Stimulated activated CD8-positive, alpha-beta memory T cell treated with anti-CD3 and anti-CD28 coated beads, Interleukin-4, amount 100 ng/mL, for 4 hours (primary cell): ENCODE results near the gene RGR.
"Not testable (repeated sequence)": the region's sequence is repeated elsewhere in the genome, so short reads cannot be mapped to it uniquely, and the experiment has no call there.

Experiments used
- DNase-seq, 2 donors: peaks; one replicate each; pipeline ENCODE4 v3.0.0-alpha.2; 2020; ENCODE audit warnings: low read depth in 2 of 2, low spot score in 1 of 2

RGR gene

DNA sequence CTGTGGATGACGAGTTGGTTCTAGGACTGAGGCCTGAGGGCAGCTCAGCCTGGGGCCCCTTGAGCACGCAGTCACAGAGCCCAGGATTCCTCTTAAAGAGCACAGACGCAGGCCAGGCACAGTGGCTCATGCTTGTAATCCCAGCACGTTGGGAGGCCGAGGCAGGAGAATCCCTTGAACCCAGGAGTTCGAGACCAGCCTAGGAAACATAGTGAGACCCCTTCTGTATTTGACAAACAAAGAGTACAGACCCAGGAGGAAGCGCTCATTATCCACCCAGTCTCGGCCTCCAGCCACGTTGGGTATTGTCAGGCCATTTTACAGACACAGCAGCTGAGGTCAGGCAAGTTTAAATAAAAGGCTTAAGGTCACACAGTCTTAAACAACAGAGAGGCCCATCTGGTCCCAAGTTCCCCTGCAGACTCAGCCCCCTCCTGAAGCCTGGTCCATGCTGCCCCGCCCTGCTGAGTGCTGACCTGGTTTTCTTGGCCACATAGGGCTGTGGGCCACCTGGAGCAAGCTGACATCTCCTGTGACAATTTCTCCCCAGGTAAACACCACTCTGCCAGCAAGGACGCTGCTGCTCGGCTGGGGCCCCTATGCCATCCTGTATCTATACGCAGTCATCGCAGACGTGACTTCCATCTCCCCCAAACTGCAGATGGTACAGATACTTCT is 12.6 kb downstream of the RGR start:
- no peak for DNase-seq

DNA sequence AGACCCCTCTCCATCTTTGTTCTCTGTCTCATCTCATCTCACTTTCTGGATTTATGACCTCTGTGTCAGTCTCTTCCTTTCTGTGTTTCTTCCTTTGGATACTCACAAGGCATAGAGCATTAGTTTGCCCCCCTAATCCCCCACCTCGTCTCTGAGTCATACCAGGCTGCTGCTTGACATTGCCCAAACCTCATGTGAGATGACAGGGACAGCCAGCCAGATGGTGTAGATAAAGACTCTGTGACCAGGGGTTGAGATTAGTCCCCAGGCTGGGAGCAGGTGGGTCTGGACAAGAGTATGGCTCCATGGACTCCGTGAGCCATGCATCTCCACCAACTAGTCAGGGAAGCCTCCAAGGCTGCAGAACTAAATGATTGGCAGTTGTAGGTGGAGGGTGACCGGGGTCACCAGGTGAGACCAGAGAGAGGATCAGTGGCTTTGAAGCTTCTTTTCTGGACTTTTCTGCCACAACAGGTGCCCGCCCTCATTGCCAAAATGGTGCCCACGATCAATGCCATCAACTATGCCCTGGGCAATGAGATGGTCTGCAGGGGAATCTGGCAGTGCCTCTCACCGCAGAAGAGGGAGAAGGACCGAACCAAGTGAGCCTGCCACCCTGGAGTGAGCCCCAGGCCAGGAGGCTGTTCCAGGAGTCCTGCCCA is 13.3 kb downstream of the RGR start:
- DNase-seq, result no peak

DNA sequence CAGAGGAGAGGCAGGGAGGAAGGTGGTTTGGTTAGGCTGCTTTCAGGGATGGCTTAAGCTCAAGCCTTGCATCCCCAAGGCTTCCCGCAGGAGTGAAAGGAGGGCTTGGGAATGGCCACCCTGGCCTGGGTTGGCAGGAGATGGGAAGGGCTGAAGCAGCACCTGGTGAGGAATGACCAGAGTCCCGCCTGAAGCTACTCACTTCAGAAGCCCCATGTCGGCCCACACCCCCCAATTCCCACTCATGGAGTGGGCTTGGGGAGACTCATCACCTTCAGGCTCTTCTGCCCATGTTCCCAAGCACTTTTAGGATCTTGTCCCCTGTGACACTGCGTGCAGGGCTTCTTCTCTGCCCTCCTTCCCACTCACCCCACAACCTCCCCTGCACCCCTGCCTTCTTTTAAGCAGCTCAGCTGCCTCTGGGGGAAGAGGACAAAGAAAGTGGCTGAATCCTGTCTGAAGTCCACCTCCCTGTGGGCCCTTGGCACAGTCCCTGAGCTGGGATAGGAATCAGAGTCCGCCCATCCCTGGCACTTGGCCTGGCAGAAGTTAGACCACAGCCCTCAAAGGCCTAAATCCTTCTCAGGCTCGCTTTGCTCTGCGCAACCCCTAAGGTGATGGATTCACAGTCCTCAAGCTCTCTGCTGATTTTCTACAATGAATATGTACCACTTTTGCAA is 16.5 kb downstream of the RGR start:
- DNase-seq, result no peak

DNA sequence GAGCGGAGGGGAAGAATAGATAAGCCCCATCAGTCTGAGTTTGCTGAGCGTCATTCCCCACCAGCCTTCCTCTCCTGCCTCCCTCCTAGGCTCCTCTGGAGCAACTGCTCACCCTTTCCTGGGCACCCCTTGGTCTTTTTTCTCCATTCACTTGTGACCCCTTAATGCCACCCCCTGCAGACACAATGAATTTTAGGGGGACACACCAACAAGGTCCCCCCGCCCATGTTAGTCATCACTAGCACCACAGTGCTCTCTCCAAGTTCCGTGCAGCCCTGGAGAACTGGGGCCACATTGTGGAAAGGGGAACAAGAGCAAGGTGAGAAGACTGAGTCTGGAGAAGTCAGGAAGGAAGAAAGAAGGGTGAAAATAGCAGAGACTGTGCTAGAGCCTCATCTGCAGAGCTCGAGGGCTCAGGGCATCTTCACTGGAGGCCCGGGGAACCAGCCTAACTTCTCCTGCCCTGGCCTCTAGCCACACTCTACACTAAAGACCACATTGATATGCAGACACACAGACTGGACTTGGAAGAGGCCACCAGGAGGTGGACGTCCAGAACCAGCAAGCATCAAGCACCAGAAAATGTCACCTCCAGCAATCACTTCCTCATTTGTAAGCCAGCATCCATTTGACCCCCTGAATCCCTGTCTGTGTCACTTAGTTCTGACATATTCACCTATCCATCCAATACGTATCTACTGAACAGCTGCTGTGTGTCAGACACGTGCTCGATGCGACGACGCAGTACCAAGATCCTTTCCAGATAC is 17.5 kb downstream of the RGR start:
- no peak for DNase-seq

DNA sequence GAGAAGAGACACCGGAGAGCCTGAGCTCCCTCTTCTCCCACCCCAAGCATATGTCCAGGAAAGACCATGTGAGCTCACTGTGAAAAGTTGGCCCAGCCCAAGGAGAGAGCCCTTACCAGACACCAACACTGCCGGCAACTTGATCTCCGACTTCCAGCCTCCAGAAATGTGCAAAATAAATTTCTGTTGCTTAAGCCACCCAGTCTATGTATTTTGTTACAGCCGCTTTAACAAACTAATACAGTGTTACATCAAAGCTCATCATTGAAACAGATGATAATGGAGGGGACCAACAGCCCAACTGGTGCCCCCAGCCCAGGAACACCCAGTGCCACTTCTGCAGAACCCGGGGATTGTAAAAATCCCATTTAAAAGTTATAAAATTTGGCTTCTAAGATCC is 18.9 kb downstream of the RGR start:
- DNase-seq, result no peak

DNA sequence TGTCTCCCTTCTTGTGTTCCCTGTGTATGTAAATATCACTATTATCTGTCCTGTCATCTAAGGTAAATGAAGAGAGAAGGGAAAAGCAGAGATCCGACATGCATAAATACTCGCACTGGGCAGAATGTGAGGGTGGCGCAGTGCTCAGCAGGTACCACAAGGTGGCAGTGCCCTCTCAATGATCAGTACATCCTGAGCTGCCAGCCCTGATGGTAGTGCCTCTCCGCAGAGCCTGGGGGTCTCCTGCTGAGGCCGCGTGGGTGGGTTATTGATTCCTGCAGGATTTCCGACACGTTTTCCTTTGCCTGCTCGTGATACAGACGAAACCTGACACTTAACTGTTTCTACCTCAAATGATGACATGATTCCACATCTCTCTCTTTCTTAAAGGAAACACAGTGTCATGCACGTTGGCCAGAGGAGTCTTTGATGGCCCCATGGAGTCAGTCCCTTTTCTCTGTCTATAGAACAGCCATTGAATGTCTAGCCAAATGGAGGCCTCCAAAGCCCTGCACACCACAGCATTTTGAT is 19.8 kb downstream of the RGR start:
- DNase-seq, result peak; percentile 40 to 51

DNA sequence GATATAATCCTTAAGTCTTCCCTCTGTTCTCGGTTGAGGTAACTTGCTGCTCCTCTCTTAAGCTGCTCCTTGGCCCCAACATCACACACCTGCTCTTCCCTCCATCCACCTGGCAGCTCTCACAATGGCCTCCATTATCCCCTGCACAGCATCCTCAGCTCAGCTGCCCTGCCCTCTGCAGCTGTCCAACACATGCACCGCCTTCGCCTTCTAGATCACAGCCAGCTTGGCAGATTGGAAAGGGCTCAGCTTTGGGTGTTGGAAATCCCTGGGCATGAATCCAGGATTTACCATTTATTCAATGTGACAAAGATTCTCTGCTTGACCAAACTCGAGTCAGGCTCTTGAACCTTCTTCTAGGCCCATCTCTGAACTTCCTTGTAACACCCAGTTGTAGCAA is 20.6 kb downstream of the RGR start:
- DNase-seq, result no peak

DNA sequence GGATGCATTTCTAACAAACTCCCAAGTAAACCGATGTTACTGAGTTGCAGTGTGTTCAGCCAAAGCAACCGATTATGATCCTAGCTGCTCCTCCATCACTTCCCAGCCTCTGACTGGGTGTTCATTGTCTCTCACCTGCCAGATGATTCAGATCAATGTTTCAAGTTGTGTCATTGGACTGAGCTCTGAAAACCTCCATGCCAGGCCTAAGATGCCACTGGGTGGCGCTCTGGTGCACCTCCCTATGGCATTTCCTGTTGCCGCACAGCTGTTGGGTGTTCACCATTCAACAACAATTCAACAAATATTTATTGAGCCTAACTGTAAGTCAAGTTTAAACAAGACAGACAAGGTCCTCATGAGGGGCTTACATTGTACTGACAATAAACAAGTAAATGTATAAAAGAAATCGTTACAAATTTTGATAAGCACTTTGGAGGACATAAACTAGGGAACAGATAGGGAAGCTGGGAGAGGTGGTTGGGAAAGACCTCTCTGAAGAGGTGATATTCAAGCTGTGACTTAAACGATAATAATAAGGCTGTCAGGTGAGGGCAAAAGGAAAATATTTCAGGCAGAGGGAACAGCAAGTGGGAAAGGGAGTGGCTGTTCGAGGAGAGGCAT is 22.8 kb downstream of the RGR start:
- DNase-seq, result peak in 1 of 2 donors; percentile 13

DNA sequence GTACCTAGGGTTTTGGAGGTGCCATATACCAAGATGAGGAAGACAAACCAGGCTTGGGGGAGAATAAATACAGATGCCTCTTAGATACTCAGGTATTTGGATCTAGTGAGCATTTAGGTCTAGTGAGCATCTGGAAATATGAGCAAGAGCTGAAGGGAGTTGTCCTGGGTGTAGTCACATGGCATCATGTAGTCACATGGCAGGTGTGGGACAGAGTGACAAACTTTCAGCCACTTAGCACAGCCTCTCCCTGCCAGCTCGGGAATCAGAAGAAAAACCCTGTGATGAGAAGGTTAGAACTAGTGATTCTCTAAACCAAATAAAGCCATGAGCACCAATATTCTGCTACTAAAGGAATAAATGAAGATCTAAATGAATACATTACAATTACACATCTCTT is 24.3 kb downstream of the RGR start:
- no peak for DNase-seq

DNA sequence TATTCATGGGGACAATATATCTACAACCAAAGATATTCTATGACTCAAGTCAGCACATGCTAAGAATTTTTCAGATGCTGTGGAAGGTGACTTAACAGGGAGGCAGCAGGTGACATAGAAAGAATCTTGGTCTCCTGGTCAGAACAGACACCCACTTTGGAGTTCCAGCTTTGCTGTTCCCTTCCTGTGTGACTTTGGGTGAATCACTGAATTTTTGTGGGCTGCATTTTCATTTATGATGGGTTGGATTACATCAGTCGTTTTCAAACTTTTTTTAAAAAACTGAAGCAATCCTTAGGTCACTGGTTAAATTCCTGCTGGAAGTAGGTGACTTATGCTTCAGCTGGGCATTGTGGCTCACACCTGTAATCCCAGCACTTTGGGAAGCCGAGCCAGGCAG is 24.9 kb downstream of the RGR start:
- no peak for DNase-seq

DNA sequence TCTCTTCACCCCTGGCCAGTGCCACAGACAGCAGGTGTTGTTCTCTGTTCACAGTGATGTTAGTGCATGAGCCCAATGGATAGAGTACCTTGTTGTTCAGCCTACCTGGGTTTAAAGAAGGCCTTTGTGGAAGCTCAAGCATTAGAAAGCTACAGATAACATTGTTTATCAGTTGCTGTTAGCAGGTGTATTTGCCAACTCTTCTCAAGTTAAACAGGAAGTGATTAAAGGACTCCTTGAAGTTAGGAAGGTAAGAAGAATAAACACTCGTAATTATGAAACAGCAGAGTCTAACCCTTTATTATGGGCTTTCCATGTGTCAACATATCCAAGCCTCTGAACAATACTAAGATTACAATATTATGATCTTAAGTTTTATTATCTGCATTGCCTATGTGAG is 25.9 kb downstream of the RGR start:
- no peak for DNase-seq

DNA sequence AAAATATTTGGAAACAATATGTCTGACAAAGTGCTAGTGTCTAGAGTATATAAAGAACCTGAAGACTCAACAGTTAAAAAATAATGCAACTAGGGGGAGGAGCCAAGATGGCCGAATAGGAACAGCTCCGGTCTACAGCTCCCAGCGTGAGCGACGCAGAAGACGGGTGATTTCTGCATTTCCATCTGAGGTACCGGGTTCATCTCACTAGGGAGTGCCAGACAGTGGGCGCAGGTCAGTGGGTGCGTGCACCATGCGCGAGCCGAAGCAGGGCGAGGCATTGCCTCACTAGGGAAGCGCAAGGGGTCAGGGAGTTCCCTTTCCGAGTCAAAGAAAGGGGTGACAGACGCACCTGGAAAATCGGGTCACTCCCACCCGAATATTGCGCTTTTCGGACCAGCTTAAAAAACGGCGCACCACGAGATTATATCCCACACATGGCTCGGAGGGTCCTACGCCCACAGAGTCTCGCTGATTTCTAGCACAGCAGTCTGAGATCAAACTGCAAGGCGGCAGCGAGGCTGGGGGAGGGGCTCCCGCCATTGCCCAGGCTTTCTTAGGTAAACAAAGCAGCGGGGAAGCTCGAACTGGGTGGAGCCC is 35.1 kb downstream of the RGR start:
- DNase-seq, result not testable (repeated sequence)

DNA sequence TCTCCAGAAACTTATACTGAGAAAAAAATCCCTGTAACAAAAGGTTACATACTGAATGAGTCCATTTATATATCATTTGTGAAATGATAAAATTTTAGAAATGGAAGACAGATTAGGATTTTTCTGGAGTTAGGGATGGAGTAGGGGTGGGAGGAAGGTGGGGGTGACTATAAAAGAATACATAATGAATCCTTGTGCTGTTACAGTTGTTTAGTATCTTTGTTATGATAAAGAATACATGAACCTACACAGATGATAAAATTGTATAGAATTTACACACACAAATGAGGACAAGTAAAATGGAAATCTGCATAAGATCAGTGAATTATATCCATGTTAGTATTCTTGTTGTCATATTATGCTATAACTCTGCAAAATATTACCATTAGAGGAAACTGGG is 41.8 kb downstream of the RGR start:
- no peak for DNase-seq

DNA sequence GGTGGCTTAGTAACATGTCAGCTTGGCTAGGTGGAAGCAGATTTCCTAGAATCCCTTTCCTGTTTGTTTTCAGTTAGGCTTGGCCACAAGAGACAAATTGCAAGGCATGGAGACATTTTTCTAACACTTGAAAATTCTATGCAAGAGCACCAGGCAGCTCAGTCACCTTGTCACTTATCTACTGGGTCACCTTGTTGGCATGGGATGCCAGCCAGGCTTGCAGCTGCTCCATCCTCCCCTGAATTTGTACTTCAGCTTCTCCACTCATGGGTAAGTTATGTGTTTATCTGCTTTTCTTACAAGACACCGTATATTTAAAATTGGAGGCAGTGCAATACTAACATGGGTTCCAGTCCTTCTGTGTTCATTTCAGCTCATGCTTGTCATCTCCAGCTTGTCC is 43.3 kb downstream of the RGR start:
- no peak for DNase-seq

DNA sequence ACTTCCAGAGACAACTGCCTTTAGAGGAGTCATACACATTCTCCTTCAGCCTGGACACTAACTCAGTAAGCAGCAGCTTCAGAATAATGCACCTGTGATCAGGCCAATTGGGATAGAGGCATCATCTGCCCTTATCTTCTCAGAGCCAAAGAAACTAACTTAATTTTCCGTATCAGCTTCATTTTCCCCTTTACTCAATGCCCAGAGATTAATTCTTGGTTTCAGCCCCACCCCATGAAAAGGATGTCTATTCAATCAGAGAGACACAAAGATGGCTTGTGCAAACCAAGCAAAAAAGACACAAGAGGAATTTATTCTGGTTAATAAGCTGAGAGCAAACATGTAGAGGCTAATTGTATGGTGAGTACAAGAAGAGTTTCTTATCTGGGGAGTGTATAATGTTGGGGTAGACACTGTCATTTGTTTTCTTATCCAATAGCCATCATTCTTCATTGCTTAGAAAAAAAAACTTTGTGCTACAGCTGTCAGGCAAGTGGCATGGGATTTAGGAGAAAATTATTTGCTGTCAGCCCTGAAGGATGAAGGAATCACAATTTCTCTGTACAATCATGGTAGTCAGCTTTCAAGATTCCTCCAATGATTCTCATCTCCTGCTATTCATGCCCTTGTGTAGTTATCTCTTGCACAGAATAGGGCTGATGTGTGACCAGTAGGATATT is 44.8 kb downstream of the RGR start:
- no peak for DNase-seq

DNA sequence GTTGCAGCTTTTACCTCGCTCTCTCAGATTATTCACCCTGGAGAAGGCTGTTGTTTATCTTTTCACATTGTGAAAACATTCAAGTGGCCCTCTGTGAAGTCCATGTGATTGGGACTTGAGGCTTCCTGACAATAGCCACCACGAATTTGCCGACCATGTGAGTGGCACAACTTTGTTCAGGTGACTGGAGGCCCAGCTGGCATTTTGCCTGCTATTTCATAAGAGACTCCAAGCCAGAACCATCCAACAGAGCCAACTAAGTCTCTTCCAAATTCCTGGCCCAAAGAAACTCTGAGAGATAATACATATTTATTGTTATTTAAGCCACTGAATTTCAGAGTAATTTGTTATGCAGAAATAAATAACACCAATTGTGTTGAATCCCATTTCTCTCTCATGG is 45.4 kb downstream of the RGR start:
- no peak for DNase-seq

DNA sequence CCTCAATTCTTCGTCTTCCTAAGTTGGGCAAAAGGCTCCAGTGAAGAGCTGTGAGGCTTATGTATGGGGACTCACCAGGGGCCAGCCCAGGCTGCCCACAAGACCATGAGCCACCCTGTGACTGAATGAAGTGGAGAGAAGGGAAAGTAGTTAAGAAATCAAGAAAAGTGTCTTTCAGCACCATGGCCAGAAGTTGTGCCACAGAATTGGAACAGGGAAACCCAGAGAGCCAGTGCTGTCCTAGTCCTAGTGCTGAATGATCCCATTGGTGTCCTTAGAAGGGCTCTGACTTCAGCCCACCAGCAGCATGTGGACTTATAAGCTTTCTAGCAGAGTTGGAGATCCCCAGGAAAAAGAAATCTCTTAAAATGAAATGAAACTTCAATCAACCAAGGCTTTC is 46.5 kb downstream of the RGR start:
- DNase-seq, result no peak

DNA sequence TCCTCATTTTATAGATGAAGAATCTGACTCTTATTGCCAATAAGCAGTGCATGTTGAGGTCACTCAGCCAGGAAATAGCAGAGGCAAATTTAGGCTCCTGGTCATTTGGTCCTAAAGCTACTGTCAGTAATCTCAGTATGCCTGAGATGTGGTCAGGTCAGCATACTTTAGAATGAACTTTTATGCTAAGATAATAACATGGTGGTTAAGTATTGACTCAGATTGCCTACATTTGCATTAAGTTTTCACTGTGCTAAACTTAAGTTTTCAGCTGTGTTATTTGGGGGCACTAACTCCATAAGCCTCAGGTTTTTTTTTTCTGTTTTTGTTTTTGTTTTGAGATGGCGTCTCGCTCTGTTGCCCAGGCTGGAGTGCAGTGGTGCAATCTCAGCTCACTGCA is 47.6 kb downstream of the RGR start:
- no peak for DNase-seq

DNA sequence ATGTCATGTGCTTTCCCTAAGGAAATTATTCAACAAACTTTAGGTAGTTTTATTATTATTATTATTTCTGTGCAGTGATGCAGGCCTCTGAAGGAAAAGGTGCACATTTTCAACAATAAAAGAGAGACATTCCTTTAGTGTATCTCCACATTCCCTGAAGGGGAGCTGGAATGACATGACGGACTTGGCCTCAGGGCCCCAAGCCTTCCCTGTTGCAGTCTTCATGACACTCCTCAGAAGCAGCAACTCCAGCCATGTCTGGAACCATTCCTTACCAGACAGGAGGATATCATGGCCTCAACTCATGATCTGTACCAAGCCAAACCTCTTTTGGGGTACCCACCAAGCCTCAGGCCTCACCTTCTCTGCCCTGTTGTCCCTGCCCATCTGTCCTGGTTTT is 48.3 kb downstream of the RGR start:
- DNase-seq, result no peak

DNA sequence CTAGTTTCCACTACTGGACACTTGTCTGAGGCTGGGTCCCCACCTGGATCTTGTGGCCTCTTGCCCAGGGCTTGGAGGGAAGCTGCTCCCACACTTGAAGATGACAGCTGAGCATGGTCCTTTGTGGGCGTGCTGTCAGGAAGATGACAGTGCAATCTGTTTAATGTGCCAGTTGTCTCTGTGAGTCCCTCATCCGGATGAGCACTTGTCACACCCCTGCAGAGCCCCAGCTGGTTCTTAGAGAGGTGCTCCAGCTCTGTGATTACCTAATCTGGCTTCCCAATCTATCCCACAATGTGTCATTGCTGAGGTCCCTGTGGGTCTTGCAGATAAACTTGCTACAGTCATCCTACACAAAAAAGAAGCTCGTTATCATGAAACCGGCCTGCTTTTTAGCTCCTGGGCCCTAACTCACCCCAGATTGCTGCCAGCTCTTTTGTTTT is 48.7 kb downstream of the RGR start:
- DNase-seq, result no peak
